Measurements from ENCODE around the gene IMPG2. TPM values are rescaled to one million over a fixed set of nuclear protein-coding genes. Genes with fewer than 3 reads are reported as not detected.

IMPG2 gene
- total RNA-seq, 4 donors from 2014 or later, result 0.05 to 0.13 (median 0.11) TPM; not detected in 1

GRCh38 chr3:101253396-101253795 lies 67.0 kb downstream of the IMPG2 start:
- no peak overlapping the region for H3K4me3 ChIP-seq (ENCODE audit: low read depth, poor library complexity, severe bottlenecking)
- TF ChIP-seq POLR2A (IDR thresholded peaks at IDR 0.05), result no peak
- TF ChIP-seq, protein P1, sequence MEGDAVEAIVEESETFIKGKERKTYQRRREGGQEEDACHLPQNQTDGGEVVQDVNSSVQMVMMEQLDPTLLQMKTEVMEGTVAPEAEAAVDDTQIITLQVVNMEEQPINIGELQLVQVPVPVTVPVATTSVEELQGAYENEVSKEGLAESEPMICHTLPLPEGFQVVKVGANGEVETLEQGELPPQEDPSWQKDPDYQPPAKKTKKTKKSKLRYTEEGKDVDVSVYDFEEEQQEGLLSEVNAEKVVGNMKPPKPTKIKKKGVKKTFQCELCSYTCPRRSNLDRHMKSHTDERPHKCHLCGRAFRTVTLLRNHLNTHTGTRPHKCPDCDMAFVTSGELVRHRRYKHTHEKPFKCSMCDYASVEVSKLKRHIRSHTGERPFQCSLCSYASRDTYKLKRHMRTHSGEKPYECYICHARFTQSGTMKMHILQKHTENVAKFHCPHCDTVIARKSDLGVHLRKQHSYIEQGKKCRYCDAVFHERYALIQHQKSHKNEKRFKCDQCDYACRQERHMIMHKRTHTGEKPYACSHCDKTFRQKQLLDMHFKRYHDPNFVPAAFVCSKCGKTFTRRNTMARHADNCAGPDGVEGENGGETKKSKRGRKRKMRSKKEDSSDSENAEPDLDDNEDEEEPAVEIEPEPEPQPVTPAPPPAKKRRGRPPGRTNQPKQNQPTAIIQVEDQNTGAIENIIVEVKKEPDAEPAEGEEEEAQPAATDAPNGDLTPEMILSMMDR (IDR thresholded peaks at IDR 0.05), result no peak
- WGBS, 2 donors, result 88 to 95% methylated on average over 3 of the region's 3 CpGs
- no peak for DNase-seq (ENCODE audit: low spot score in 2 of 2)
- intact Hi-C loops (cut with DNase I; ENCODE audit: low total_unique reads), result no loop called here

DNA sequence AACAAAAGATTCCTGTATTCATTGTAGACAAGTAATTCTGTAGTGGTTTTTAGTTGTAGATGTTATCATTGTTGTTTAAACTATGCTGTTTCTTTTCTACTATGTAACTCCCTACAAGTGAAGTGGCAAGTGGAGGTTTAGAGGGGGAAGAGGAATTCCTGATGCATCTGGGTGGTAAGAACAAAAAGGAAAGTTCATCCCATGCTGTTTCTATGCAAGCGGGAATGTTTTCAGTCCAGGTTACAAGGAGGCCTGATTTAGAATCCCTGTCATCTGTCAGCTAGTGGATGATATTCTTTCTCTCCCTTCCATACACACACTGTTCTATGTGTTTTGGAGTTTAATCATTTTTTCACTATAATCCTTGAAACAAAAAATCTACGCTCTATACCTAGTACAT lies 67.4 kb downstream of the IMPG2 start:
- no peak for DNase-seq (ENCODE audit: low spot score in 2 of 2)
- H3K4me3 ChIP-seq (ENCODE audit: low read depth, poor library complexity, severe bottlenecking), result no peak overlapping the region
- intact Hi-C loops (cut with DNase I; ENCODE audit: low total_unique reads), result no loop called here
- 95% methylated on average over 2 of the region's 2 CpGs for WGBS, 2 donors
- TF ChIP-seq, protein P1 (IDR thresholded peaks at IDR 0.05), result no peak
- TF ChIP-seq POLR2A (IDR thresholded peaks at IDR 0.05), result no peak

DNA sequence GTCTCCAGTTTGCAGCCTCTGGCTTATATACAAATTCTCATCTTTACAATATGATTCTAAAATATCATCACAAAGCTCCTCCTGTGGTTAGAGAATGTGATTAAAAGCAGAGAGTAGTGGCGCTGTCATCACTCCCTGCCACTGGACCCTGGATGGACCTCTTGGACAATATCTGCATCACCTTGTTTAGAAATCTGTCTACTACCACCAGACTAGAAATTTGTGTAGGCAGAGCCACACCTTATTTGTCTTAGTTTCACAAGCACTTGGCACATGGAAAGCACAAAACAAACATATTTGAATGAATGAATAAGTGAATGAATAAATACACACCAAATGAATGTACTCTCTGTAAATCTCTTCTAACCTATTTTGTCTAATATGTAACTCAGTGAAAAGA lies 68.1 kb downstream of the IMPG2 start:
- WGBS, 2 donors, result 94 to 100% methylated on average over 1 of the region's 1 CpG
- TF ChIP-seq, protein P1 (IDR thresholded peaks at IDR 0.05), result no peak
- TF ChIP-seq POLR2A (IDR thresholded peaks at IDR 0.05), result no peak
- no peak for DNase-seq (ENCODE audit: low spot score in 2 of 2)
- intact Hi-C loops (cut with DNase I; ENCODE audit: low total_unique reads), result no loop called here
- H3K4me3 ChIP-seq (ENCODE audit: low read depth, poor library complexity, severe bottlenecking), result no peak overlapping the region

DNA sequence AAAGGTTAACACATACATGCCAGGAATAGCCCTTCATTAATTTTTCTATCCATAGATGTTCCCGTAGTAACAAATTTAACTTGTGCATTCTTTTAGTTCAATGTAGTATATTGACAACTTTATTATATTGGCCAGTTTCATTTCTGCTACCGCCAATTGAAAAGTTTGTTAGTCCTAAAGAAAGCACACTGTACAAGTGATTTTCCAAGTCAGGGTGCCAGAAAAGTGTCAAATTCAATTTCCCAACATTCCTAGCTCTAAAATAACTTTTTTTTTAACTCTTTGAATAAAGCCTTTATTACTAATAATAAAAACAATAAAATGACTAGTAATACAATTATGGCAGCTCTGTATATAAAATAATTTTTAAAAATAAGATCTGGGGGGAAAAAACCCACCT lies 68.9 kb downstream of the IMPG2 start:
- H3K4me3 ChIP-seq (ENCODE audit: low read depth, poor library complexity, severe bottlenecking), result no peak overlapping the region
- intact Hi-C loops (cut with DNase I; ENCODE audit: low total_unique reads), result no loop called here
- DNase-seq (ENCODE audit: low spot score in 2 of 2), result no peak
- 84 to 85% methylated on average over 2 of the region's 2 CpGs for WGBS, 2 donors
- no peak for TF ChIP-seq POLR2A (IDR thresholded peaks at IDR 0.05)
- TF ChIP-seq, protein P1 (IDR thresholded peaks at IDR 0.05), result no peak

DNA sequence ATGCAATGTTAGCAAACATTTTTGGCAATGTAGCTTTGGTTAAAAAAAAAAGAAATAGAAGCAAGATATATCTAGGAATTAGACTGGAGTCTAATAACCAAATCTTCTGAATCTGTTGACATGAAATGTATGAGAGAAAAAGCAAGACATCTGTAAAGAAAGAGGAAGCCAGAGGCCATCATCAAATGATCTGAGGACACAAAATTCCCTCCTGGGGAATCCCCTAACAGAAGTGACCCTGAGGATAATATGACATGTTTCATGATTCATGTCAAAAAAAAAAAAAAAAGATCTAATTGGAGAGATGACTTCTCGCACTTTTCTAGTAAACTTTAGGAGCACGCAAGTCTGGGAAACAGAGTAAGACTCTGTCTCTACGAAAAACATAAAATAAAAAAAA lies 70.9 kb downstream of the IMPG2 start:
- intact Hi-C loops (cut with DNase I; ENCODE audit: low total_unique reads), result no loop called here
- no peak for TF ChIP-seq POLR2A (IDR thresholded peaks at IDR 0.05)
- TF ChIP-seq, protein P1 (IDR thresholded peaks at IDR 0.05), result no peak
- no peak for DNase-seq (ENCODE audit: low spot score in 2 of 2)
- H3K4me3 ChIP-seq (ENCODE audit: low read depth, poor library complexity, severe bottlenecking), result no peak overlapping the region
- 64 to 74% methylated on average over 3 of the region's 3 CpGs for WGBS, 2 donors

DNA sequence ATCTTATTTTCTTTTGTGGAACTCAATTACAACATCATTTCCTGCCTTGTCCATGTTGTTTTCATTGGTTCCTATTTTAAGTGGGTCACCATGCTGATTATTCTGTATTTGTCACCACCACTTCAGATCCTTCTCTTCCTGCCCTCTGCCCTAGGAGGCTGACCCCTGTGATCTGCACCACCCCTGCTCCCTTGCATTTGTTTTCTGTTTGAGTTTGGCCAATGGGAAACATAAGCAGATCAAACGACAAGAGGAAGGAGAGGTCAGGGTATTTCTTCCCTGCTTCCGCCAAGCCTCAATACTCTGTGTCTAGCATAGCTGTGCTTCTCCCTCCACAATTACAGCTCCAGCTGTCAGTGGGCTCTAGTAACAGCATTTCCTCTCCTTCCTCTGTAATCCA lies 71.6 kb downstream of the IMPG2 start:
- no peak for TF ChIP-seq POLR2A (IDR thresholded peaks at IDR 0.05)
- TF ChIP-seq, protein P1 (IDR thresholded peaks at IDR 0.05), result no peak
- 75 to 80% methylated on average over 2 of the region's 2 CpGs for WGBS, 2 donors
- no peak overlapping the region for H3K4me3 ChIP-seq (ENCODE audit: low read depth, poor library complexity, severe bottlenecking)
- DNase-seq (ENCODE audit: low spot score in 2 of 2), result no peak
- intact Hi-C loops (cut with DNase I; ENCODE audit: low total_unique reads), result no loop called here

All from lower leg skin (tissue), 4 donors.